ENCODE data around the gene VEPH1.

VEPH1 gene

GRCh38 chr3:157522648-157523047 lies 19.4 kb upstream of the VEPH1 start:
- no peak for DNase-seq

DNA sequence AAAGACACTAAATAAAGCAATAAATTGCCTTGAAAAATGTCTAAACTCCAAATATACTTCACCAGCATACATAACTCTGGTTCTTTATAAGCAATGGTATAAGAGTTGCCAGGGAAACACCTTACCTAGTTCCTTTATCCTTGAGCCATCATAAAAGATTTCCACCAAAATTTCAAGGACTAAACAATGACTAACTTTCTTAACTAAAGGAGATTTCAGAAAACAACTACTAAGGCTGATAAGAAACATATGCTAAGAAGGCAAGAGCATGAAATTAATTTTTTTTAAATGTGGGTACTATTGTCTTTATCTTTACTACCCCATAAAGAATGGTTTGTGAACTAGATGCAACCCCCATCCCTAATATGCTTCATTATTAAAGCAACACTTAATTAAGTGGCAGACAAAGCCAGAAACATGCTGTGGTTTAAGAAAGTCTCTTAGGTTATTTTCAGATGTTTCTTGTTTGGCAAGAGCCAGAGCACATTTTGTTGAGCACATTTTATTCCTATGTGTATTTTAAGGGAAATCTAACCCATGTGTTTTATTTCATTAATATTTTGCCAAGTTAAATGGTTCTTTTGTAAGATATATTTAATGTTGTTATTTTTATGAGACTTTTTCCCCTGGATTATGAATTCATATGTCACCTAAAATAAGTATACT lies 17.4 kb upstream of the VEPH1 start:
- no peak for DNase-seq

- DNase-seq: no peak
Measured at GRCh38 chr3:157518881-157519280, 15.7 kb upstream of the VEPH1 start.

GRCh38 chr3:157516928-157517327 lies 13.7 kb upstream of the VEPH1 start:
- DNase-seq: no peak

- no peak for DNase-seq
Measured at GRCh38 chr3:157515398-157515797, 12.2 kb upstream of the VEPH1 start.

DNA sequence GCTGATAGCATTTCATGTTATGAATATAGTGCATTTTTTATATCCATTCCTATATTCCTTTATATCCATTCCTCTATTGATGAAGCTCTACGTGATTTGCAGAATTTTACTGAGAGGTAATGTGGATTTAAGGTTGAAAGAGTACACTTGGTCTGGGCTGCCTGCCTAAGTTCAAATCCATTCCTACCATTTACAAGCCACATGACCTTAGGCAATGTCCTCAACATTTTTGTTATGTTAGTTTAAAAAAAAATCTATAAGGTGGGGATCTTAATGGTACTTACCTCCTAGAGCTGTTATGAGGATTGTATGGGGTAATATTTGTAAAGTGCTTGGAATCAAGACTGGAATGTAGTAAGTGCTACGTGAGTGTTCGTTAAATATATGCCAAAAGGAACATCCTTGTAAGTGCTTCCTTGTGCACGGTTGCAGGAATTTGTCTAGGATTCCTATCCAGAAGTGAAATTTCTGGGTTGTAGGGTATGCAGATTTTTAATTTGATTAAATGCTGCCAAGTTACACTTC lies 11.2 kb upstream of the VEPH1 start:
- DNase-seq: no peak

GRCh38 chr3:157513585-157513984 lies 10.4 kb upstream of the VEPH1 start:
- no peak for DNase-seq

- no peak for DNase-seq
Measured at GRCh38 chr3:157512534-157512933, 9.3 kb upstream of the VEPH1 start.

DNA sequence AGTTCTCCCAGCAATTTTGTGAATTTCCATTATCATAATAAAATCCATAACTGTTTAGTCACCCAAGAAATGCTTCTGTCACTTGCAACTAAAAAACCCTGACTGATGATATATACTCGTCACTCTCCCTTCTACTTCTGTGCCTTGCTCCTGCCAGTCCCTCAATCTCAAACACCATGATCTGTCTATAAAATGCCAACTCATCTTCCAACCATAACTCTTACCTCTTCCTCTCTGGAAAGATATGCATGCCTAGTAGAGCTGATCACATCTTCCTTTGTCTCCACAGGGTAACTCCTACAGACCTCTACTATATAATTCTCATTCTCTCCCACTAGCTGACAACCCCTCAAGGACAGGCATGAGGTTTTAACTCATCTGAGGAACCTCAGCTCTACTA lies 5.2 kb upstream of the VEPH1 start:
- no peak for DNase-seq

GRCh38 chr3:157501863-157502262 lies 1.4 kb downstream of the VEPH1 start:
- no peak for DNase-seq

DNA sequence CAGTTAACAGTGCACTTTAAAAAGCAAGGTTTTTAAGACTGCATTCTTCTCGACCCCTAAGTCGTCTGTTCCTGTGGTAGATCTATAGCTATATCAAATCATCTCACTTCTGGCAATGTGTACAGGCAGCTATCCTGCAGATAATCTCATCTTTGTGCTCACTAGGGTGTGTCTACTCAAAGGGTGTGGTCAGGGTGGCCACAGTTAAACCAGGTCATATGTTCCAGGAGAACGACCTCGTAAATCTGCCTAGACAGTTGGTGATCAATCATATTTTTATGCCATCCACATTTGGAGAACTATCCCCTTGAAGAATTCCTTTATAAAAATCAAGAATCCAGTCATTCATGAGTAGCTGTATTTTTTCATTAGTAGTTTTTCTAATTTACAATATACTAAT lies 3.0 kb downstream of the VEPH1 start:
- DNase-seq: no peak

- peak; percentile 25 for DNase-seq
Measured at GRCh38 chr3:157499342-157499963, 3.8 kb downstream of the VEPH1 start.

- no peak for DNase-seq
Measured at GRCh38 chr3:157498371-157498770, 4.8 kb downstream of the VEPH1 start.

GRCh38 chr3:157495846-157496245 lies 7.4 kb downstream of the VEPH1 start:
- DNase-seq: no peak

- peak; percentile 59 for DNase-seq
Measured at GRCh38 chr3:157494581-157495281, 8.5 kb downstream of the VEPH1 start.

DNA sequence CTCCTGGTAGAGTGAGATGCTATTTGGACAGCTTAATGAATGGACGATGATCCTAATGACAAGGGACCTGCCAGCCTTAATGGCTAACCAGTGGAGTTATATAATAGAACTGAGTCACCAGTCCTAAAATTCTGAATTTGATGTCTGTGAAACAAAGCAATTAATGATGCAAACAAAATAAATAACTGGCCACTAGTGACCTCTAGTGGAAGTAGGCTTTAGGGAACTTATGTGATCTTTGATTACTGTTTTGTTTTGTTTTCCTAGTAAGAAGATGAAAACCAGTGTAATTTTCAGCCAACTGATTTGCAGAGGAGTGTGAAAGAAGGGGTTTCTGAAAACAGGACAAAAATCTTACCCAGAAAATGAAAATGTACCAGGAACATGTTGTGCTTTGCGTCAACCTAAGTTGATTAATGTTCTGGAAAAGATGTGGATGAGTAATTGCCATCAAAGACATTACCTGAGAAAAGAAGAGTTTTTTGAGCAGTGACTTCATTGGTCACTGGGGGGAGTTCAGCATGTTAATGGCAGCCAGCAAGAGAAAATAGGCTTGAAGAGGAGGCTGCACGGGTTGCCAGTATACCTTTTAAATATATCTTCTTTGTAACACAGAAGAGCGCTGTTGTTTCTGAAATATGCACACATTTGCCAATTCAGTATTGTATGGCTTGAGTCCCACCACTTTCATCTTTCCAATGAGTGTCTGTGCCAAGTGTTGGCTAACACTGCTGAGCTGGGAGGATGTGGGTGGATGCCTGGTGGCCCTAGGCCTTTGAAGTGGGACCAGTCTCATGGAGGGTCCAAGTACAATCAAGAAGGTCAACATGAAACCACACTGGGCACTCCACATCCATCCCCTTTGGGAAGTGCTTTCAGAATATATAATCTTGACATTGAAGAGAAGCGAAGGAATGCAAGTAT lies 9.3 kb downstream of the VEPH1 start:
- DNase-seq: peak; percentile 70

DNA sequence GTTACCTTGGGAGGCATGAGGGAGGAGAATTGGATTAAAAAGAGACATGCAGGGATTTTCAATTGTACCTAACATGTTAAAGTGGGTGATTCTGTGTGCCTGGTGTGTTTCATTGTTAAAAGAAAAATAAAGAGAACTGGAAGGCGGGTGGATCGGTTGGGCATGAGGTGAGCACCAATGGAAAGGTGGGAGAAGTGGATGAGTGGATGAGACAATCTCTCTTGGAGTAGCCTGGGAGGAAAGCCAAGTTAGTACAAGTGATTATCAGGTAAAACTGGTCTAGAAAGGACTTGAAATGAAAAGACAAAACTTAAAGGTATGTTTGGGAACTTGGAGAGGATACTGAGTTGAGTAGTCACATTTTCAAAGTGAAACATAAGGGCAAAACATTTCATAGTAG lies 12.1 kb downstream of the VEPH1 start:
- no peak for DNase-seq

GRCh38 chr3:157488144-157488543 lies 15.1 kb downstream of the VEPH1 start:
- no peak for DNase-seq

DNA sequence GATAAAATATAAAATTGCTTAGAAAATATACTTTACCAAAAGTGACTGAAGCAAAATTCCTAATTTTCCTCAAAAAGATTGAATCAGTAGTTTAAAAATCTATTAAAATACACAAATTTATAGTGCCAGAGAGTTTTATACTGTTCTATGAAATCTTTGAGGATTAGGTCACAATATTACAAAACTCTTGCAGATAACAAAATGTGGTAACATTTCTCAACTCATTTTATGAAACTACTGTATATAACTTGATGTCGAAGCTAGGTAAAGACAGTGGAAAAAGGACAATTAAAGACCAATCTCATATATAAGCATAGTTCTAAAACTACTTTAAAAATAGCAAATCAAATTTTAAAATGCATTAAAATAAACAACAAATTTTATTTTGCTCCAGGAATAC lies 15.9 kb downstream of the VEPH1 start:
- DNase-seq: no peak

DNA sequence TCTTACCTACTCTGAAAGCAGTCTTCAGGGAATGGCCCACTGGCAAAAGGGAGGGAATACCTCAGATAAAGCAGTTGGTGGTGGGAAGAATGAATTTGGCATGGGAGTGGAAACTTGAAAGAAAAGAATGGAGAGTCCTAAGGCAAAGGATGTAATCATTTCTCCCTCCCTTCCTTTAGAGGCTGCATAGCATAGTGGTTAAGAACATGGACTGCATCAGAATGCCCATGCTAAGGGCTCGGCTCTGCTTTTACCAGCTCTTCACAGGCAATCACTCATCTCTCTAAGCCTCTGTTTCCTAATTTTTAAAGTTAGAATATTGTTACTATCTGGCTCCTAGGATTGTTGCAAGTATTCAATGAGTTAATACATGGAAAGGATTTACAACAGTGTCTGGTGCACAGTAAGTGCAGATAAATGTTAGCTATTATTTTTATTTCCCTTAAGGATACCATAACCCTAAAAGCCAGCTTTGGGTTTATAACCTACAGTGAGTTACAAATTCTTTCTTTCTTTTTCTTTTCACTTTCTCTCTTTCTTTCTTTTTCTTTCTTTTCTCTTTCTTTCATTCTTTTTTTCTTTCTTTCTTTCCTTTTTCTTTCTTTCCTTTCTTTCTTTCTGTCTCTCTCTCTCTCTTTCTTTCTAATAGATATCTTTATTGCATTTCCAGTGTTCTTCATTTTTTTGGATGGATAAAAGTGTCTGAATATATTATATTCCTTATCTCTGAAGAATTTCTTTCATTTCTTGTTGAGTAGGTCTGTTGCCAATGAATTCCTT lies 23.6 kb downstream of the VEPH1 start:
- no peak for DNase-seq

DNA sequence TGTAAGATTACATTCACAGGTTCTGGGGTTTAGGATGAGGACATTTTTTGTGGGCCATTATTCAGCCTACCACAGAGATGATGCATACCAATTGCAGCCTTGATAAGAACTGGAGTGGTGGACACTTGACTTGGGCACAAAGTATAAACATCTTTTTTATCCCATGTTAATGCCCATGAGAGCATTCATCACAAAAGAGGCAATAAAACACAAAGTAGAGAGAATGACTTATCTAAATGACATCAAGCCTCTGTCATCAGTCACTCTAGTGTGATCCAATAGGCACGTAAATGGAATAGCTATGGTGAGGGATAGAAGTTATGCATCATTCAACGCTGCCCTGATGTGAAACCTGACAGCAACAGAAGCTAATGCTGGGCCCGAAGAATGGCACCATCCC lies 25.8 kb downstream of the VEPH1 start:
- peak; percentile 21 for DNase-seq

- DNase-seq: peak; percentile 68
Measured at GRCh38 chr3:157475921-157476414, 27.2 kb downstream of the VEPH1 start.

All from EL (cell line).